ENCODE measurements around the gene MRPL19. TPM values are rescaled to one million over a fixed set of nuclear protein-coding genes. Genes with fewer than 3 reads are reported as not detected.

Gene MRPL19
- total RNA-seq, 1 experiment from 2014 or later: 85.9 TPM

GRCh38 chr2:75640621-75641121, 5.9 kb upstream of the MRPL19 start:
- Histone ChIP-seq H3F3A (ENCODE audit: low read length, unreplicated experiment) (no peaks in the 10 kb centered on the region), H3K9ac (ENCODE audit: low read length) (no peak overlapping the region), H3K27ac (ENCODE audit: low read length) (no peak overlapping the region), H3K36me3 (ENCODE audit: low read depth, low read length) (no peaks in the 10 kb centered on the region), H2AFZ (ENCODE audit: low read length) (peak overlapping the region; percentile 54), H3K27me3 (ENCODE audit: low read length) (no peaks in the 10 kb centered on the region; the same call in 1 of the 2 replicates), H3K9me3 (ENCODE audit: low read length) (no peaks in the 10 kb centered on the region), H3K79me2 (ENCODE audit: low read length) (no peaks in the 10 kb centered on the region), H3K9me2 (replicated peaks; ENCODE audit: low read length) (no peaks in the 10 kb centered on the region), H3K4me1 (ENCODE audit: insufficient read depth, low read length) (peaks cover 6% of the 10 kb centered on the region; the same call in 1 of the 2 replicates), H3K4me3 (ENCODE audit: low read length) (no peak overlapping the region), H4K20me1 (ENCODE audit: low read length) (no peaks in the 10 kb centered on the region), H3K4me2 (ENCODE audit: low read length) (peak overlapping the region; percentile 29)
- peak; percentile 79 for DNase-seq
- TF ChIP-seq EZH2 (IDR thresholded peaks at IDR 0.05; ENCODE audit: low read length, unreplicated experiment) (no peak), EZH2phosphoT487 (IDR thresholded peaks at IDR 0.05; ENCODE audit: borderline replicate concordance, low read length) (no peak)
- TF ChIP-seq, protein P1, sequence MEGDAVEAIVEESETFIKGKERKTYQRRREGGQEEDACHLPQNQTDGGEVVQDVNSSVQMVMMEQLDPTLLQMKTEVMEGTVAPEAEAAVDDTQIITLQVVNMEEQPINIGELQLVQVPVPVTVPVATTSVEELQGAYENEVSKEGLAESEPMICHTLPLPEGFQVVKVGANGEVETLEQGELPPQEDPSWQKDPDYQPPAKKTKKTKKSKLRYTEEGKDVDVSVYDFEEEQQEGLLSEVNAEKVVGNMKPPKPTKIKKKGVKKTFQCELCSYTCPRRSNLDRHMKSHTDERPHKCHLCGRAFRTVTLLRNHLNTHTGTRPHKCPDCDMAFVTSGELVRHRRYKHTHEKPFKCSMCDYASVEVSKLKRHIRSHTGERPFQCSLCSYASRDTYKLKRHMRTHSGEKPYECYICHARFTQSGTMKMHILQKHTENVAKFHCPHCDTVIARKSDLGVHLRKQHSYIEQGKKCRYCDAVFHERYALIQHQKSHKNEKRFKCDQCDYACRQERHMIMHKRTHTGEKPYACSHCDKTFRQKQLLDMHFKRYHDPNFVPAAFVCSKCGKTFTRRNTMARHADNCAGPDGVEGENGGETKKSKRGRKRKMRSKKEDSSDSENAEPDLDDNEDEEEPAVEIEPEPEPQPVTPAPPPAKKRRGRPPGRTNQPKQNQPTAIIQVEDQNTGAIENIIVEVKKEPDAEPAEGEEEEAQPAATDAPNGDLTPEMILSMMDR (conservative IDR thresholded peaks at IDR 0.05; ENCODE audit: low read depth, low read length): peak; percentile 96
- POLR2A ChIA-PET (ENCODE audit: unreplicated experiment): no interaction called here
- ATAC-seq: peak; percentile 99
- BruUV-seq (replicated peaks): no TSS peak
- CTCF ChIA-PET: interaction anchor here (0.6 to 1.0 kb wide), 5 partner anchors 13 to 175 kb away, joined by 3 to 9 read pairs (median 4); no protein-coding TSS in a partner anchor
- intact Hi-C loops (cut with micrococcal nuclease): loop anchor here (1.0 kb wide), 2 partner anchors 37 to 76 kb away; no protein-coding TSS in a partner anchor

GRCh38 chr2:75641587-75641986, 5.0 kb upstream of the MRPL19 start:
- Histone ChIP-seq H3K4me2 (ENCODE audit: low read length) (no peak overlapping the region), H3K36me3 (ENCODE audit: low read depth, low read length) (no peaks in the 10 kb centered on the region), H3K9ac (ENCODE audit: low read length) (no peak overlapping the region), H4K20me1 (ENCODE audit: low read length) (no peaks in the 10 kb centered on the region), H3F3A (ENCODE audit: low read length, unreplicated experiment) (no peaks in the 10 kb centered on the region), H2AFZ (ENCODE audit: low read length) (no peak overlapping the region), H3K4me1 (ENCODE audit: insufficient read depth, low read length) (peaks cover 12% of the 10 kb centered on the region), H3K27ac (ENCODE audit: low read length) (no peak overlapping the region), H3K79me2 (ENCODE audit: low read length) (0 out of 2 replicates have a peak, but pooled peaks cover 5% of the 10 kb centered on the region), H3K9me3 (ENCODE audit: low read length) (no peaks in the 10 kb centered on the region), H3K27me3 (ENCODE audit: low read length) (no peaks in the 10 kb centered on the region; the same call in 1 of the 2 replicates), H3K4me3 (ENCODE audit: low read length) (no peak overlapping the region), H3K9me2 (replicated peaks; ENCODE audit: low read length) (no peaks in the 10 kb centered on the region)
- intact Hi-C loops (cut with micrococcal nuclease): no loop called here
- TF ChIP-seq EZH2phosphoT487 (IDR thresholded peaks at IDR 0.05; ENCODE audit: borderline replicate concordance, low read length) (no peak), EZH2 (IDR thresholded peaks at IDR 0.05; ENCODE audit: low read length, unreplicated experiment) (no peak)
- TF ChIP-seq, protein P1 (conservative IDR thresholded peaks at IDR 0.05; ENCODE audit: low read depth, low read length): no peak
- no TSS peak for BruUV-seq (replicated peaks)
- CTCF ChIA-PET: interaction anchor here (0.6 kb wide), 2 partner anchors 46 to 139 kb away, joined by 4 to 9 read pairs; no protein-coding TSS in a partner anchor
- ATAC-seq (no peak), DNase-seq (no peak)
- POLR2A ChIA-PET (ENCODE audit: unreplicated experiment): interaction anchor here (0.5 kb wide), 1 partner anchor 12 kb away, joined by 5 read pairs; no protein-coding TSS in a partner anchor

DNA sequence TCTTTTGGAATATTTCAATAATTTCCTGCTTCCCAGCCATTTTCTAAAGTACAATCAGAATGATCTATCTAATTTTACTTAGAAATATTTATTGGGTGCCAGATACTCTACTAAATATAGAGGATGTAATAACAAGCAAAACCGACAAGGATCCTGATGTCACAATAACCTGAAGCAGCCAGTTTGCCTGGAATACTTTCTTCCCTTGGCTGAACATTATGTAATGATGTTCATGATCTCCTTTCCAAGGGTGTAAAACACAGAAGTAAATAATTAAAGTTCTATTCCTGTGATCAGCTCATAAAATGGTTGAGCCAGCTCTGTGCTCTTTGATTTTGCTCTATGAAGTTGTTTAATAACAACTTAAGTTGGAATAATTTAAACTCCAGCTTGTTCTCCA, 2.6 kb upstream of the MRPL19 start:
- DNase-seq (no peak), ATAC-seq (no peak)
- Histone ChIP-seq H4K20me1 (ENCODE audit: low read length) (no peaks in the 10 kb centered on the region), H3K27me3 (ENCODE audit: low read length) (no peaks in the 10 kb centered on the region), H3K4me3 (ENCODE audit: low read length) (no peak overlapping the region), H3K27ac (ENCODE audit: low read length) (no peak overlapping the region), H3K4me1 (ENCODE audit: insufficient read depth, low read length) (peaks cover 12% of the 10 kb centered on the region), H3K9ac (ENCODE audit: low read length) (no peak overlapping the region), H2AFZ (ENCODE audit: low read length) (no peak overlapping the region), H3F3A (ENCODE audit: low read length, unreplicated experiment) (no peaks in the 10 kb centered on the region), H3K9me2 (replicated peaks; ENCODE audit: low read length) (no peaks in the 10 kb centered on the region), H3K36me3 (ENCODE audit: low read depth, low read length) (no peaks in the 10 kb centered on the region), H3K4me2 (ENCODE audit: low read length) (no peak overlapping the region), H3K9me3 (ENCODE audit: low read length) (no peaks in the 10 kb centered on the region), H3K79me2 (ENCODE audit: low read length) (peaks cover 28% of the 10 kb centered on the region)
- BruUV-seq (replicated peaks): no TSS peak
- ChIA-PET POLR2A (ENCODE audit: unreplicated experiment) (no interaction called here), CTCF (no interaction called here)
- intact Hi-C loops (cut with micrococcal nuclease): no loop called here
- TF ChIP-seq EZH2 (IDR thresholded peaks at IDR 0.05; ENCODE audit: low read length, unreplicated experiment) (no peak), EZH2phosphoT487 (IDR thresholded peaks at IDR 0.05; ENCODE audit: borderline replicate concordance, low read length) (no peak)
- TF ChIP-seq, protein P1 (conservative IDR thresholded peaks at IDR 0.05; ENCODE audit: low read depth, low read length): no peak
